ENCODE data around the gene PRDM16.

DNA sequence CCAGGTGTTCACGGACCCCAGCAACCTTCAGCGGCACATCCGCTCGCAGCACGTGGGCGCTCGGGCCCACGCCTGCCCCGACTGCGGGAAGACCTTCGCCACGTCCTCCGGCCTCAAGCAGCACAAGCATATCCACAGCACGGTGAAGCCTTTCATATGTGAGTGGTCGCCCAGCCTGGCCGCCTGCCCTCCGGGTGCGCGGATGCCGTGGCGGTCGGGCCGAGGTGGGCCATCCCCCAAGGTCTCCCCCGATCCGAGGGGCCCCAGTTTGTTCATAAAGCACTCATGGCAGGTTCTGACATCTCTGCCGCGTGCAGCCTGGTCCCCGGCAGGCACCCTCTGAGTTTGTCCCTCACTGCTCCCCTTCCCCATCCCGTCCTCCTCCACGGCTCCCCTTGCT, 336.5 kb downstream of the PRDM16 start:
- TF ChIP-seq, protein P1, sequence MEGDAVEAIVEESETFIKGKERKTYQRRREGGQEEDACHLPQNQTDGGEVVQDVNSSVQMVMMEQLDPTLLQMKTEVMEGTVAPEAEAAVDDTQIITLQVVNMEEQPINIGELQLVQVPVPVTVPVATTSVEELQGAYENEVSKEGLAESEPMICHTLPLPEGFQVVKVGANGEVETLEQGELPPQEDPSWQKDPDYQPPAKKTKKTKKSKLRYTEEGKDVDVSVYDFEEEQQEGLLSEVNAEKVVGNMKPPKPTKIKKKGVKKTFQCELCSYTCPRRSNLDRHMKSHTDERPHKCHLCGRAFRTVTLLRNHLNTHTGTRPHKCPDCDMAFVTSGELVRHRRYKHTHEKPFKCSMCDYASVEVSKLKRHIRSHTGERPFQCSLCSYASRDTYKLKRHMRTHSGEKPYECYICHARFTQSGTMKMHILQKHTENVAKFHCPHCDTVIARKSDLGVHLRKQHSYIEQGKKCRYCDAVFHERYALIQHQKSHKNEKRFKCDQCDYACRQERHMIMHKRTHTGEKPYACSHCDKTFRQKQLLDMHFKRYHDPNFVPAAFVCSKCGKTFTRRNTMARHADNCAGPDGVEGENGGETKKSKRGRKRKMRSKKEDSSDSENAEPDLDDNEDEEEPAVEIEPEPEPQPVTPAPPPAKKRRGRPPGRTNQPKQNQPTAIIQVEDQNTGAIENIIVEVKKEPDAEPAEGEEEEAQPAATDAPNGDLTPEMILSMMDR (IDR thresholded peaks at IDR 0.05), result no peak
- TF ChIP-seq POLR2A (IDR thresholded peaks at IDR 0.05), result no peak

Measured in testis (tissue), 2 donors.